Erythroblast (primary cell): ENCODE measurements around the gene IVD.

Source experiments
- GATA1 ChIP-seq: IDR thresholded peaks from 2 replicates; pipeline ENCODE4 v1.6.1; 2011; ENCODE audit warnings: low read depth, mild to moderate bottlenecking, control low read depth, low read length, moderate library complexity
- POLR2A ChIP-seq: IDR thresholded peaks from 2 replicates; pipeline ENCODE4 v1.6.1; 2011; ENCODE audit warnings: mild to moderate bottlenecking, low read length

DNA sequence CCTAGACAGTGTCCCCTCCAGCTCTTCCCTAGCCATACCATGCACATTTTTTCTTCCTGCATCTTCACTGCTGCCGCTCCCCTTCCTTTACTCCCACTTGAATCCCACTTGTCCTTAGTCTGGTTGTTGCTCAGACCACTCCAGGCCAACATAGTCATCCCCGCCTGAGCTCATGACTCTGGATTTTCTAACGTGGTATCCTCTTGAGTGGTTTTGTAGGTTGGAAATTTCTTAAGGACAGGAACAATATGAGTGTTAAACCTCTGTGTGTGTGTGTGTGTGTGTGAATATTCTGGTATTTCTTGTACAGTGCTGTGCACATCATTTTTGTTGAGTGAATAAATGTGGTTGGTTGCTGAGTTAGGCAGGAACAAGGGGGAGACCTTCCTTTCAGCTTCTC, 38.3 kb downstream of the IVD start:
- TF ChIP-seq POLR2A (no peak), GATA1 (no peak)
